Fibroblast of lung (primary cell): Measurements from ENCODE around the gene DPP10.

ENCODE experiments used
- EZH2 ChIP-seq: IDR thresholded peaks from 2 replicates; pipeline ENCODE4 v1.5.1; 2012; ENCODE audit warnings: low read length, control low read depth, mild to moderate bottlenecking; ENCODE audit errors: missing control alignments
- TF ChIP-seq, protein P1 (sequence below), 2 donors: IDR thresholded peaks in 1 of 2; conservative IDR thresholded peaks in 1 of 2; 1 replicate in 1 of 2; 2 replicates in 1 of 2; pipeline ENCODE4 v1.5.1; 2011 to 2012; ENCODE audit warnings: low read length in 2 of 2, control low read depth in 1 of 2, inconsistent platforms in 1 of 2, low read depth in 1 of 2, mild to moderate bottlenecking in 1 of 2

- TF ChIP-seq, protein P1, sequence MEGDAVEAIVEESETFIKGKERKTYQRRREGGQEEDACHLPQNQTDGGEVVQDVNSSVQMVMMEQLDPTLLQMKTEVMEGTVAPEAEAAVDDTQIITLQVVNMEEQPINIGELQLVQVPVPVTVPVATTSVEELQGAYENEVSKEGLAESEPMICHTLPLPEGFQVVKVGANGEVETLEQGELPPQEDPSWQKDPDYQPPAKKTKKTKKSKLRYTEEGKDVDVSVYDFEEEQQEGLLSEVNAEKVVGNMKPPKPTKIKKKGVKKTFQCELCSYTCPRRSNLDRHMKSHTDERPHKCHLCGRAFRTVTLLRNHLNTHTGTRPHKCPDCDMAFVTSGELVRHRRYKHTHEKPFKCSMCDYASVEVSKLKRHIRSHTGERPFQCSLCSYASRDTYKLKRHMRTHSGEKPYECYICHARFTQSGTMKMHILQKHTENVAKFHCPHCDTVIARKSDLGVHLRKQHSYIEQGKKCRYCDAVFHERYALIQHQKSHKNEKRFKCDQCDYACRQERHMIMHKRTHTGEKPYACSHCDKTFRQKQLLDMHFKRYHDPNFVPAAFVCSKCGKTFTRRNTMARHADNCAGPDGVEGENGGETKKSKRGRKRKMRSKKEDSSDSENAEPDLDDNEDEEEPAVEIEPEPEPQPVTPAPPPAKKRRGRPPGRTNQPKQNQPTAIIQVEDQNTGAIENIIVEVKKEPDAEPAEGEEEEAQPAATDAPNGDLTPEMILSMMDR (conservative IDR thresholded peaks at IDR 0.05 in 1 of 2, IDR thresholded peaks at IDR 0.05 in 1 of 2; ENCODE audit: low read depth in 1 of 2, low read length in 2 of 2), result no peak
- no peak for TF ChIP-seq EZH2
Observed at GRCh38 chr2:114926303-114926702, 483.9 kb downstream of the DPP10 start.
